Keratinocyte (primary cell): ENCODE data around the gene KIF13A.

Experiments used
- CTCF ChIP-seq, 3 experiments: IDR thresholded peaks in 1 of 3; conservative IDR thresholded peaks in 1 of 3; optimal IDR thresholded peaks in 1 of 3; 2 replicates in 2 of 3; 3 replicates in 1 of 3; pipeline versions ENCODE3 to v1.5.1; 2011; ENCODE audit warnings: low read length in 3 of 3, mild to moderate bottlenecking in 3 of 3, moderate library complexity in 2 of 3, control low read depth in 1 of 3, inconsistent platforms in 1 of 3; ENCODE audit not compliant: insufficient read depth in 2 of 3; ENCODE audit errors: extremely low read depth in 1 of 3
- EZH2 ChIP-seq: IDR thresholded peaks from one replicate; pipeline ENCODE4 v1.6.1; 2012; ENCODE audit warnings: inconsistent platforms, mild to moderate bottlenecking, low read length, moderate library complexity

GRCh38 chr6:17966451-17966850, 21.0 kb downstream of the KIF13A start:
- TF ChIP-seq CTCF (optimal IDR thresholded peaks at IDR 0.05 in 1 of 3, IDR thresholded peaks at IDR 0.05 in 1 of 3, conservative IDR thresholded peaks at IDR 0.05 in 1 of 3; ENCODE audit: extremely low read depth in 1 of 3, insufficient read depth in 2 of 3, low read length in 3 of 3) (no peak), EZH2 (no peak)
